Activated CD8-positive, alpha-beta T cell treated with anti-CD3 and anti-CD28 coated beads for 36 hours (primary cell): ENCODE measurements around the gene RGS9. TPM values are rescaled to one million over a fixed set of nuclear protein-coding genes. Genes with fewer than 3 reads are reported as not detected.

ENCODE experiments used
- ATAC-seq: fragments of 200-7000 bp; cut with Tn5 transposase; one replicate; pipeline ENCODE4 v1.10.0; 2021; ENCODE audit warnings: mild to moderate bottlenecking, moderate library complexity
- CTCF ChIA-PET: fragments of 350-600 bp; sonication (Branson Sonifier 250); formaldehyde crosslinking; loops from one replicate; lab custom pipeline; 2021; ENCODE audit warnings: antibody characterized with exemption; lab: Charles Lee
- POLR2A ChIA-PET: fragments of 350-600 bp; sonication (Branson Sonifier 250); formaldehyde crosslinking; loops from one replicate; lab custom pipeline; 2021; ENCODE audit warnings: antibody characterized with exemption; lab: Charles Lee
- DNase-seq: peaks from one replicate; pipeline ENCODE4 v3.0.0-alpha.2; 2020
- H3K27ac Mint-ChIP-seq: one replicate; pipeline ENCODE4 v1.8.0; 2021; ENCODE audit warnings: mild to moderate bottlenecking, mixed read lengths
- H3K27me3 Mint-ChIP-seq: one replicate; pipeline ENCODE4 v1.8.0; 2021; ENCODE audit warnings: mixed read lengths
- H3K36me3 Mint-ChIP-seq: one replicate; pipeline ENCODE4 v1.8.0; 2021; ENCODE audit warnings: low read depth, mixed read lengths
- H3K4me1 Mint-ChIP-seq: one replicate; pipeline ENCODE4 v1.8.0; 2021; ENCODE audit warnings: low read depth, mixed read lengths
- H3K4me3 Mint-ChIP-seq: one replicate; pipeline ENCODE4 v1.8.0; 2021; ENCODE audit warnings: mild to moderate bottlenecking, moderate library complexity, mixed read lengths
- H3K9me3 Mint-ChIP-seq: one replicate; pipeline ENCODE4 v1.8.0; 2021; ENCODE audit warnings: mixed read lengths
- CTCF ChIP-seq: fragments of 200-600 bp; IDR thresholded peaks from one replicate; pipeline ENCODE4 v1.8.0; 2022; ENCODE audit warnings: antibody characterized with exemption, mild to moderate bottlenecking
- intact Hi-C: fragments of 100-400 bp; cut with micrococcal nuclease; formaldehyde crosslinking; loops from one replicate; pipeline ENCODE4 v1.10.0; 2022
- total RNA-seq, 2 experiments: library from RNA; stranded (reverse); gene quantifications; one replicate each; pipeline ENCODE4 v1.2.3, GENCODE V29; 2021

Gene RGS9
- total RNA-seq, 2 experiments from 2014 or later, result 1.3 to 1.9 TPM

- ChIA-PET CTCF (interaction anchor here (1.0 to 1.2 kb wide), 2 partner anchors 12 to 14 kb away, joined by 3 to 4 read pairs; no protein-coding TSS in a partner anchor), POLR2A (no interaction called here)
- H3K27me3 Mint-ChIP-seq, result peaks cover 20% of the 10 kb centered on the region
- TF ChIP-seq CTCF, result no peak
- H3K27ac Mint-ChIP-seq, result no peak overlapping the region
- no peak for DNase-seq
- no peak for ATAC-seq
- no peak overlapping the region for H3K4me3 Mint-ChIP-seq
- H3K36me3 Mint-ChIP-seq, result no peaks in the 10 kb centered on the region
- peaks cover 3% of the 10 kb centered on the region for H3K4me1 Mint-ChIP-seq
- H3K9me3 Mint-ChIP-seq, result no peaks in the 10 kb centered on the region
- intact Hi-C loops, result no loop called here
Observed at GRCh38 chr17:65130832-65131231, 6.3 kb upstream of the RGS9 start.

- DNase-seq (no peak), ATAC-seq (no peak)
- Mint-ChIP-seq H3K27ac (no peak overlapping the region), H3K4me3 (no peak overlapping the region), H3K9me3 (no peaks in the 10 kb centered on the region), H3K27me3 (peaks cover 20% of the 10 kb centered on the region), H3K4me1 (peaks cover 3% of the 10 kb centered on the region), H3K36me3 (no peaks in the 10 kb centered on the region)
- intact Hi-C loops, result no loop called here
- no peak for TF ChIP-seq CTCF
- CTCF ChIA-PET, result interaction anchor here (1.2 kb wide), 1 partner anchor 12 kb away, joined by 4 read pairs; no protein-coding TSS in a partner anchor
- POLR2A ChIA-PET, result no interaction called here
Observed at GRCh38 chr17:65131240-65131639, 5.9 kb upstream of the RGS9 start.

GRCh38 chr17:65131946-65132345 lies 5.2 kb upstream of the RGS9 start:
- ChIA-PET CTCF (no interaction called here), POLR2A (no interaction called here)
- intact Hi-C loops, result no loop called here
- H3K4me3 Mint-ChIP-seq, result no peak overlapping the region
- DNase-seq (no peak), ATAC-seq (no peak)
- H3K4me1 Mint-ChIP-seq, result peaks cover 6% of the 10 kb centered on the region
- no peaks in the 10 kb centered on the region for H3K36me3 Mint-ChIP-seq
- peaks cover 20% of the 10 kb centered on the region for H3K27me3 Mint-ChIP-seq
- no peak for TF ChIP-seq CTCF
- no peaks in the 10 kb centered on the region for H3K9me3 Mint-ChIP-seq
- no peak overlapping the region for H3K27ac Mint-ChIP-seq

GRCh38 chr17:65134035-65134434 lies 3.1 kb upstream of the RGS9 start:
- no peak overlapping the region for H3K27ac Mint-ChIP-seq
- peaks cover 23% of the 10 kb centered on the region for H3K27me3 Mint-ChIP-seq
- DNase-seq (no peak), ATAC-seq (no peak)
- POLR2A ChIA-PET, result interaction anchor here (0.8 to 1.4 kb wide), 2 partner anchors 10 to 85 kb away, joined by 3 to 6 read pairs; no protein-coding TSS in a partner anchor
- H3K9me3 Mint-ChIP-seq, result no peaks in the 10 kb centered on the region
- CTCF ChIA-PET, result interaction anchor here (0.7 to 5.1 kb wide), 7 partner anchors 9 to 116 kb away, joined by 3 to 29 read pairs (median 4); no protein-coding TSS in a partner anchor
- TF ChIP-seq CTCF, result no peak
- no peak overlapping the region for H3K4me3 Mint-ChIP-seq
- peaks cover 17% of the 10 kb centered on the region for H3K4me1 Mint-ChIP-seq
- H3K36me3 Mint-ChIP-seq, result no peaks in the 10 kb centered on the region
- intact Hi-C loops, result no loop called here

GRCh38 chr17:65139101-65139764 lies 2.1 kb downstream of the RGS9 start:
- Mint-ChIP-seq H3K4me1 (peaks cover 18% of the 10 kb centered on the region), H3K27me3 (peaks cover 25% of the 10 kb centered on the region), H3K9me3 (no peaks in the 10 kb centered on the region), H3K27ac (no peak overlapping the region), H3K36me3 (no peaks in the 10 kb centered on the region), H3K4me3 (no peak overlapping the region)
- CTCF ChIA-PET, result interaction anchor here (0.7 to 1.1 kb wide), 3 partner anchors 16 to 93 kb away, joined by 3 read pairs; no protein-coding TSS in a partner anchor
- TF ChIP-seq CTCF, result no peak
- intact Hi-C loops, result loop anchor here (5.0 kb wide), 1 partner anchor 58 kb away; no protein-coding TSS in a partner anchor
- DNase-seq (no peak), ATAC-seq (no peak)
- POLR2A ChIA-PET, result no interaction called here
